HG03025 (cell line): ENCODE data around the gene BARX1.

ENCODE experiments used
- ATAC-seq: cut with Tn5 transposase; IDR thresholded peaks from one replicate; pipeline ENCODE4 v1.9.1; 2021; ENCODE audit warnings: mild to moderate bottlenecking, moderate library complexity; ENCODE audit not compliant: unreplicated experiment, low FRiP score

Gene BARX1

GRCh38 chr9:93902780-93903655 is 52.1 kb downstream of the BARX1 start:
- ATAC-seq: no peak

DNA sequence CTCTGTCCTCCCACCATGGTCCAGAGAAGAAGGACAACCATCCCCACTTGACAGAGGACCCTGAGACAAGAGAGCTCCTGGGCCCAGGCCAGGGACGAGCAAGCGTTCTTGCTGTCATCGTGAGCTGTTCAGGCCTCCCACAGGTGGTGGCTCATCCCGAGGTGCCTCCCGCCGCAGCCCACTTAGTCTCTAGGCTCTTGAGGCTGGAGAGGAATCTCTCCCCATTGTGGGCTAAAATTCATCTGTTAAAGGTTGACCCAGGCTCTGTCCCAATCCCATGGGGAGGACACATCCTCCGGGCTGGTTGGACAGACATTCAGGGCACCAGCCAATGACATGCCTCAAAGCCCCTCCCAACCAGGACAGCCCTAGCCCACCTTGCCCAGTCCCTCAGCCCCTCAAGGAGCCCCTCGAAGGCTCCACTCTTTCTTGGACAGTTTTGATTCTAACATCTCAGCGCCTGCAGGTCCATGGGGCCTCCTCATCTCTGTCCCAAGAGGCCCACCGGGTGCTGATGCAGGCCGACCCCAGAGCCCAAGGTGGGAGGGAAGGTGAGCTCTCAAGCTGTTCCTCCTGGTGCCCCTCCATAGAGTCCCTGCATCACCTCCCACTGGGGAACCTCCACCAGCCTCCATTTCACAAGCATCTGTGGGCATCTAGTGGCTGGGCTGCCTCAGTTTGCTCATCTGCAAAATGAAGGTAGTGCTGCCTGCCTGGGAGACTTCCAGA is 52.9 kb downstream of the BARX1 start:
- no peak for ATAC-seq
